Measurements from ENCODE around the gene PTPRM. TPM values are rescaled to one million over a fixed set of nuclear protein-coding genes. Genes with fewer than 3 reads are reported as not detected.

PTPRM gene
- total RNA-seq, 1 experiment from 2014 or later: 14.5 TPM

GRCh38 chr18:8080092-8080491 lies 513.0 kb downstream of the PTPRM start (continued):
- TF ChIP-seq SIN3A (IDR thresholded peaks at IDR 0.05; ENCODE audit: low read depth): no peak
- TF ChIP-seq SRF (IDR thresholded peaks at IDR 0.05; ENCODE audit: low read depth): no peak
- TF ChIP-seq EZH2 (IDR thresholded peaks at IDR 0.05): no peak

GRCh38 chr18:8081267-8081666 lies 514.2 kb downstream of the PTPRM start:
- ATAC-seq: no peak
- no peaks in the 10 kb centered on the region for H3K79me2 ChIP-seq (ENCODE audit: insufficient read depth, low read length)
- DNase-seq (ENCODE audit: low read depth, low spot score): no peak
- no peak overlapping the region for H3K4me3 ChIP-seq (replicated peaks in 1 of 2; ENCODE audit: low read depth in 1 of 2, low read length in 2 of 2)
- POLR2A ChIA-PET: no interaction called here
- no peak overlapping the region for H2AFZ ChIP-seq (ENCODE audit: low read depth, low read length, poor library complexity, severe bottlenecking)
- no peak overlapping the region for H3K27ac ChIP-seq (ENCODE audit: low read depth, low read length)
- H3K9me3 ChIP-seq (ENCODE audit: control insufficient read depth in 1 of 2, insufficient read depth in 1 of 2, low read depth in 1 of 2, low read length in 2 of 2): no peaks in the 10 kb centered on the region
- CTCF ChIA-PET: no interaction called here
- no peak overlapping the region for H3K9ac ChIP-seq (ENCODE audit: low read length)
- H3K36me3 ChIP-seq (ENCODE audit: control insufficient read depth in 1 of 2, insufficient read depth in 2 of 2, low read length in 2 of 2): no peaks in the 10 kb centered on the region
- H3K27me3 ChIP-seq (ENCODE audit: insufficient read depth, low read length): no peaks in the 10 kb centered on the region
- no peak overlapping the region for H3K4me2 ChIP-seq (ENCODE audit: low read length)
- H3K4me1 ChIP-seq (ENCODE audit: control insufficient read depth in 1 of 2, insufficient read depth in 2 of 2, low read length in 2 of 2): no peaks in the 10 kb centered on the region
- RAD21 ChIA-PET (ENCODE audit: low non-redundant PET in 1 of 2, low total read pairs in 2 of 2, uncharacterized antibody in 2 of 2, unreplicated experiment in 2 of 2): no interaction called here
- intact Hi-C loops (cut with micrococcal nuclease): loop anchor here (5.0 to 10.0 kb wide), 2 partner anchors 244 to 306 kb away; no protein-coding TSS in a partner anchor
- H3K9me2 ChIP-seq (ENCODE audit: insufficient read depth): no peaks in the 10 kb centered on the region
- TF ChIP-seq EGR1 (IDR thresholded peaks at IDR 0.05; ENCODE audit: low read depth) (no peak), ZNF274 (IDR thresholded peaks at IDR 0.05; ENCODE audit: low read depth, low read length) (no peak), SRF (IDR thresholded peaks at IDR 0.05; ENCODE audit: low read depth) (no peak), POLR2AphosphoS5 (IDR thresholded peaks at IDR 0.05; ENCODE audit: low read depth, low read length) (no peak), RAD21 (IDR thresholded peaks at IDR 0.05; ENCODE audit: low read depth) (no peak), ZFX (IDR thresholded peaks at IDR 0.05) (no peak)
- no TSS peak for BruUV-seq (replicated peaks)
- no peaks in the 10 kb centered on the region for H4K20me1 ChIP-seq (ENCODE audit: insufficient read depth)

- H3K27me3 ChIP-seq (ENCODE audit: insufficient read depth, low read length): no peaks in the 10 kb centered on the region
- no peaks in the 10 kb centered on the region for H3K9me3 ChIP-seq (ENCODE audit: control insufficient read depth in 1 of 2, insufficient read depth in 1 of 2, low read depth in 1 of 2, low read length in 2 of 2)
- DNase-seq (ENCODE audit: low read depth, low spot score) (no peak), ATAC-seq (no peak)
- no peaks in the 10 kb centered on the region for H3K9me2 ChIP-seq (ENCODE audit: insufficient read depth)
- H3K4me3 ChIP-seq (replicated peaks in 1 of 2; ENCODE audit: low read depth in 1 of 2, low read length in 2 of 2): no peak overlapping the region
- intact Hi-C loops (cut with micrococcal nuclease): loop anchor here (5.0 to 10.0 kb wide), 2 partner anchors 243 to 305 kb away; no protein-coding TSS in a partner anchor
- BruUV-seq (replicated peaks): no TSS peak
- no peak overlapping the region for H3K4me2 ChIP-seq (ENCODE audit: low read length)
- H3K9ac ChIP-seq (ENCODE audit: low read length): no peak overlapping the region
- no peak overlapping the region for H2AFZ ChIP-seq (ENCODE audit: low read depth, low read length, poor library complexity, severe bottlenecking)
- H3K4me1 ChIP-seq (ENCODE audit: control insufficient read depth in 1 of 2, insufficient read depth in 2 of 2, low read length in 2 of 2): no peaks in the 10 kb centered on the region
- H3K36me3 ChIP-seq (ENCODE audit: control insufficient read depth in 1 of 2, insufficient read depth in 2 of 2, low read length in 2 of 2): no peaks in the 10 kb centered on the region
- ChIA-PET RAD21 (ENCODE audit: low non-redundant PET in 1 of 2, low total read pairs in 2 of 2, uncharacterized antibody in 2 of 2, unreplicated experiment in 2 of 2) (no interaction called here), POLR2A (no interaction called here), CTCF (no interaction called here)
- no peaks in the 10 kb centered on the region for H3K79me2 ChIP-seq (ENCODE audit: insufficient read depth, low read length)
- H3K27ac ChIP-seq (ENCODE audit: low read depth, low read length): no peak overlapping the region
- H4K20me1 ChIP-seq (ENCODE audit: insufficient read depth): no peaks in the 10 kb centered on the region
- TF ChIP-seq ELF1 (IDR thresholded peaks at IDR 0.05; ENCODE audit: borderline replicate concordance, low read depth) (no peak), CTCF (IDR thresholded peaks at IDR 0.05 in 2 of 3, conservative IDR thresholded peaks at IDR 0.05 in 1 of 3; ENCODE audit: borderline replicate concordance in 1 of 3, insufficient read depth in 1 of 3, low read depth in 2 of 3, low read length in 2 of 3) (no peak), FOSL1 (IDR thresholded peaks at IDR 0.05; ENCODE audit: low read depth) (no peak), EZH2phosphoT487 (IDR thresholded peaks at IDR 0.05; ENCODE audit: borderline replicate concordance) (no peak), REST (IDR thresholded peaks at IDR 0.05; ENCODE audit: low read depth) (no peak), JUND (IDR thresholded peaks at IDR 0.05) (no peak)
Measured at GRCh38 chr18:8081872-8082553, 514.9 kb downstream of the PTPRM start.

Measured in HCT116 (cell line).